ENCODE measurements around the gene RALB. TPM values are rescaled to one million over a fixed set of nuclear protein-coding genes. Genes with fewer than 3 reads are reported as not detected.

RALB gene, protein sequence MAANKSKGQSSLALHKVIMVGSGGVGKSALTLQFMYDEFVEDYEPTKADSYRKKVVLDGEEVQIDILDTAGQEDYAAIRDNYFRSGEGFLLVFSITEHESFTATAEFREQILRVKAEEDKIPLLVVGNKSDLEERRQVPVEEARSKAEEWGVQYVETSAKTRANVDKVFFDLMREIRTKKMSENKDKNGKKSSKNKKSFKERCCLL
- 66.4 to 88.4 TPM (median 75.3 TPM) in 5 replicates for total RNA-seq (2022; extraction: Qiagen RNA extraction; ENCODE audit: low read depth)

DNA sequence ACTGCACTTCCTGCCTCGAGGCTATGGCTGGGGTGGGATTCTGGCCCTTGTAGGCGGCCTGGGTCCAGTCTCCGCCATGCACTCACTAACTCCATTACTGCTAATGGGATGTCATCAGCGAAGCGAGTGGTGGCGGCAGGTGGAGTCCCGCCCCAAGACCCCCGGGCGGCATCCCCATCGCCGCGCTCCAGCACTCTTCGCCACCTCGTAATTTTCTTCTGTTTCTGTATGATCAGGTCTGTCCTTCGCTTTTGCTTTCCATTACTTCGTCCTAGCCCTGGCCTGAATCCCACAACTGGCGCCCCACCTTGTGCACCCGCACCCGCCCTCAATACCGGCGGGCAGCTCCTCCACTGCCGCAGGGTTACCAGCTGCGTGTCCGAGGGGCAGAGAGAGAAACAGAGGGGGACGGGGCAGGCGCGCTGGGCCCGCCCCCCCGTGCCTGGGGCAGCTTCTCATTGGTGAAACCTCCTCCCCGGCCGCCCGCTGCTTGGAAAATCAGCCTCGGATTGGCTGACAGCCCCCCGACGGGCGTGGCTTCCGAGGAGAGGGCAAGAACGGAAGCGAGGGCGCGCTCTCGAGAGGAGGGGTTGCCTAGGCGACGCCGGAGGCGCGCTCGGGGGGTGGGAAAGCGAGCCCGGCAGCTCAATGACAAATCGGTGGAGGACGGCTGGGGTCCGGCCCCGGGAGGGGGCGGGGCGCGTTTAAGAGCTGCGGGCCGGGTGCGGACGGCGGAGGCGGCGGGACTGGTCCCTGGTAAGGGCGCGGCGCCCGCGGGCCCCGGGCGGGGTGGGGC is at the start of gene RALB:
Gene RALB, plus strand, starts transcription at position 628 of the 796 bp plus-strand sequence. CDS start 25,813 bp downstream, outside the sequence.

DNA sequence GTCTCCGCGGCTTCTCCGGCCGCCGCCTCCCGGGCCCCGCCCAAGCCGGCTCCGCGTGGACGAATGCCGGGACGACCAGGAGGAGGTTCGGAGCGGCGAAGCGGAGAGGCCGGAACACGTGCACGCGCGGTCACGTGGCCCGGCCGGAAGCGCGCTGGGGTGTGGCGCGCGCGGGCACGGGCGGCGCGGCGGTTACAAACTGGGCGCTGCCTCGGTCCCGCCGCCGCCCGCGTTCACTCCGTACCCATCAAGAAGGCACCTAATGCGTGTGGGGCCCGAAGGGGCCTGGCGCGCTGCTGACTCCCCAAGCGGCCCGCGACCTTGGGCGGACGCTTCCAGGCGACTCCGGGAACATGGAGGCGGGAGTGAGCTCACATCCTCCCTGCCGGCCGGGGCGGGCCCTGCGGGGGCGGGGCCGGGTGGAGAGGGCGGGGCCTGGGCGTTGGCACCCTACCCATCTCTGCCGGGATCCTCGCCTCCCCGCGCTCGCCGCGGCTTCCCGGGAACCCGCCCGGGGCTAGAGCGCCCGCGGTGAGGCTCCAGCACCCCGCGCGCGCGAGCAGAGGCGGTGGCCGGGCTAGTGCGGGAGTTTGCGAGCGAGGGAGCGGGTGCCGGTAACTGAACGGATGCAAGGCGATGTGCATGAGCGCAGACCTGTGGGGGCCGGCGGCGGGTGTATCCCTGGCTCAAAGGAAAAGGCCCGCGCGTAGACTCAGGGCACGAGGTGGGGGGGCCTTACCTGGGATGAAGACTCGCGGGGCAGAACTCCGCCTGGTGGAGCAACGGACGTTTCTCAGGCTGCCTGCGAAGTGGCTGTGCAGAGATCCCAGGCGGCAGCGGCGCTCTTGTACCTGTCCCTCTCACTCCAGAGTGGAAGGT is 29.4 kb upstream of the RALB start, which contains the start of gene TMEM185B:
Gene TMEM185B, minus strand, starts transcription at position 367 of the 879 bp plus-strand sequence. CDS start 424 bp downstream, outside the sequence.

Other genes starting within 250 kb of the RALB start
- gene EPB41L5, start 239.8 kb upstream of the RALB start, total RNA-seq (2022; extraction: Qiagen RNA extraction; ENCODE audit: low read depth) = 3.7 to 5.9 TPM (median 5.0 TPM) in 5 replicates
- gene TMEM185B, start 29.5 kb upstream of the RALB start, total RNA-seq (2022; extraction: Qiagen RNA extraction; ENCODE audit: low read depth) = 45.1 to 55.1 TPM (median 50.6 TPM) in 5 replicates
- 11.5 to 19.8 TPM (median 13.6 TPM) in 5 replicates for gene INHBB, start 93.3 kb downstream of the RALB start, total RNA-seq (2022; extraction: Qiagen RNA extraction; ENCODE audit: low read depth)